ENCODE measurements around the gene OTOP3.
"Not testable (repeated sequence)": the region's sequence is repeated elsewhere in the genome, so short reads cannot be mapped to it uniquely, and the experiment has no call there.

Gene OTOP3

GRCh38 chr17:74979408-74980146, 43.9 kb downstream of the OTOP3 start:
- peaks cover 17% of the 10 kb centered on the region for H3K27me3 ChIP-seq (ENCODE audit: insufficient read depth, low read length)
- peaks cover 10% of the 10 kb centered on the region for H3K4me1 ChIP-seq (ENCODE audit: insufficient read depth, low read length)
- H3K9me3 ChIP-seq (ENCODE audit: insufficient read depth, low read depth, low read length), result no peaks in the 10 kb centered on the region
- 90% methylated on average over 17 of the region's 17 CpGs for WGBS
- H3K27ac ChIP-seq (ENCODE audit: low read depth, low read length), result no peak overlapping the region
- no peak overlapping the region for H3K9ac ChIP-seq (ENCODE audit: low read depth, low read length)
- no peak overlapping the region for H3K4me3 ChIP-seq (ENCODE audit: low read length)
- H3K36me3 ChIP-seq (ENCODE audit: insufficient read depth, low read length), result no peaks in the 10 kb centered on the region

GRCh38 chr17:74981318-74981978, 45.8 kb downstream of the OTOP3 start:
- WGBS, result 79% methylated on average over 16 of the region's 16 CpGs

GRCh38 chr17:74981979-74982662, 46.4 kb downstream of the OTOP3 start:
- 1% methylated on average over 61 of the region's 61 CpGs for WGBS
- peaks cover 14% of the 10 kb centered on the region for H3K4me1 ChIP-seq (ENCODE audit: insufficient read depth, low read length)
- H3K4me3 ChIP-seq (ENCODE audit: low read length), result peak overlapping the region; percentile 80
- no peaks in the 10 kb centered on the region for H3K36me3 ChIP-seq (ENCODE audit: insufficient read depth, low read length)
- no peaks in the 10 kb centered on the region for H3K9me3 ChIP-seq (ENCODE audit: insufficient read depth, low read depth, low read length)
- H3K9ac ChIP-seq (ENCODE audit: low read depth, low read length), result peak overlapping the region; percentile 70
- H3K27ac ChIP-seq (ENCODE audit: low read depth, low read length), result peak overlapping the region; percentile 76
- no peaks in the 10 kb centered on the region for H3K27me3 ChIP-seq (ENCODE audit: insufficient read depth, low read length)

More at GRCh38 chr17:74981318-74981978, 45.8 kb downstream of the OTOP3 start:
- Histone ChIP-seq H3K27ac (ENCODE audit: low read depth, low read length) (peak overlapping the region; percentile 76; the same call in 1 of the 2 replicates), H3K27me3 (ENCODE audit: insufficient read depth, low read length) (no peaks in the 10 kb centered on the region), H3K4me1 (ENCODE audit: insufficient read depth, low read length) (peaks cover 10% of the 10 kb centered on the region), H3K9me3 (ENCODE audit: insufficient read depth, low read depth, low read length) (no peaks in the 10 kb centered on the region), H3K36me3 (ENCODE audit: insufficient read depth, low read length) (no peaks in the 10 kb centered on the region), H3K9ac (ENCODE audit: low read depth, low read length) (peak overlapping the region; percentile 70), H3K4me3 (ENCODE audit: low read length) (peak overlapping the region; percentile 80)

GRCh38 chr17:74982663-74983313, 47.1 kb downstream of the OTOP3 start:
- 28% methylated on average over 14 of the region's 14 CpGs for WGBS
- Histone ChIP-seq H3K4me1 (ENCODE audit: insufficient read depth, low read length) (peaks cover 14% of the 10 kb centered on the region), H3K27ac (ENCODE audit: low read depth, low read length) (peak overlapping the region; percentile 76)

GRCh38 chr17:74986206-74986576, 50.5 kb downstream of the OTOP3 start:
- Histone ChIP-seq H3K4me3 (ENCODE audit: low read length) (no peak overlapping the region), H3K27ac (ENCODE audit: low read depth, low read length) (no peak overlapping the region), H3K9me3 (ENCODE audit: insufficient read depth, low read depth, low read length) (no peaks in the 10 kb centered on the region), H3K9ac (ENCODE audit: low read depth, low read length) (no peak overlapping the region), H3K27me3 (ENCODE audit: insufficient read depth, low read length) (no peaks in the 10 kb centered on the region), H3K36me3 (ENCODE audit: insufficient read depth, low read length) (no peaks in the 10 kb centered on the region), H3K4me1 (ENCODE audit: insufficient read depth, low read length) (peaks cover 18% of the 10 kb centered on the region)
- WGBS, result 80% methylated on average over 1 of the region's 3 CpGs

More at GRCh38 chr17:74982663-74983313, 47.1 kb downstream of the OTOP3 start:
- peak overlapping the region; percentile 70 for H3K9ac ChIP-seq (ENCODE audit: low read depth, low read length)
- H3K4me3 ChIP-seq (ENCODE audit: low read length), result peak overlapping the region; percentile 80
- not testable (repeated sequence) for H3K9me3 ChIP-seq (ENCODE audit: insufficient read depth, low read depth, low read length); H3K27me3 ChIP-seq (ENCODE audit: insufficient read depth, low read length); H3K36me3 ChIP-seq (ENCODE audit: insufficient read depth, low read length)

GRCh38 chr17:74987418-74987908, 51.8 kb downstream of the OTOP3 start, which contains the start of gene CDR2L:
CDR2L (plus strand) TSS chr17:74987632; CDS start chr17:74988044, 412 bp downstream.
- Histone ChIP-seq H3K4me3 (ENCODE audit: low read length) (peak within 1 kb of the TSS; percentile 69), H3K4me1 (ENCODE audit: insufficient read depth, low read length) (peaks cover 12% of the 10 kb centered on the region; the same call in 1 of the 2 replicates), H3K27ac (ENCODE audit: low read depth, low read length) (peak within 1 kb of the TSS; percentile 55; the same call in 1 of the 2 replicates), H3K27me3 (ENCODE audit: insufficient read depth, low read length) (no peaks in the 10 kb centered on the region), H3K36me3 (ENCODE audit: insufficient read depth, low read length) (no peaks in the 10 kb centered on the region), H3K9me3 (ENCODE audit: insufficient read depth, low read depth, low read length) (no peaks in the 10 kb centered on the region), H3K9ac (ENCODE audit: low read depth, low read length) (peak within 1 kb of the TSS; percentile 77)
- under 1% methylated on average over 51 of the region's 51 CpGs for WGBS

GRCh38 chr17:74987909-74988711, 52.4 kb downstream of the OTOP3 start:
- peak overlapping the region; percentile 69 for H3K4me3 ChIP-seq (ENCODE audit: low read length)
- no peaks in the 10 kb centered on the region for H3K27me3 ChIP-seq (ENCODE audit: insufficient read depth, low read length)
- peak overlapping the region; percentile 77 for H3K9ac ChIP-seq (ENCODE audit: low read depth, low read length)
- H3K9me3 ChIP-seq (ENCODE audit: insufficient read depth, low read depth, low read length), result no peaks in the 10 kb centered on the region
- peak overlapping the region; percentile 55; the same call in 1 of the 2 replicates for H3K27ac ChIP-seq (ENCODE audit: low read depth, low read length)
- peaks cover 12% of the 10 kb centered on the region; the same call in 1 of the 2 replicates for H3K4me1 ChIP-seq (ENCODE audit: insufficient read depth, low read length)
- no peaks in the 10 kb centered on the region for H3K36me3 ChIP-seq (ENCODE audit: insufficient read depth, low read length)
- whole genome bisulfite sequencing, result under 1% methylated on average over 76 of the region's 76 CpGs

- H3K27ac ChIP-seq (ENCODE audit: low read depth, low read length), result no peak overlapping the region
Observed at GRCh38 chr17:74990581-74991105, 54.9 kb downstream of the OTOP3 start.

GRCh38 chr17:74992223-74992622, 56.5 kb downstream of the OTOP3 start:
- Histone ChIP-seq H3K4me3 (ENCODE audit: low read length) (no peak overlapping the region), H3K9ac (ENCODE audit: low read depth, low read length) (no peak overlapping the region; the same call in 1 of the 2 replicates), H3K9me3 (ENCODE audit: insufficient read depth, low read depth, low read length) (no peaks in the 10 kb centered on the region), H3K36me3 (ENCODE audit: insufficient read depth, low read length) (no peaks in the 10 kb centered on the region), H3K27ac (ENCODE audit: low read depth, low read length) (no peak overlapping the region), H3K4me1 (ENCODE audit: insufficient read depth, low read length) (peaks cover 5% of the 10 kb centered on the region; the same call in 1 of the 2 replicates), H3K27me3 (ENCODE audit: insufficient read depth, low read length) (no peaks in the 10 kb centered on the region)
- 84% methylated on average over 2 of the region's 2 CpGs for WGBS

More at GRCh38 chr17:74990581-74991105, 54.9 kb downstream of the OTOP3 start:
- Histone ChIP-seq H3K9me3 (ENCODE audit: insufficient read depth, low read depth, low read length) (no peaks in the 10 kb centered on the region), H3K4me3 (ENCODE audit: low read length) (no peak overlapping the region), H3K27me3 (ENCODE audit: insufficient read depth, low read length) (no peaks in the 10 kb centered on the region), H3K36me3 (ENCODE audit: insufficient read depth, low read length) (no peaks in the 10 kb centered on the region), H3K4me1 (ENCODE audit: insufficient read depth, low read length) (peaks cover 9% of the 10 kb centered on the region; the same call in 1 of the 2 replicates), H3K9ac (ENCODE audit: low read depth, low read length) (no peak overlapping the region)
- 94% methylated on average over 10 of the region's 10 CpGs for WGBS

GRCh38 chr17:74994440-74994839, 58.7 kb downstream of the OTOP3 start:
- H3K36me3 ChIP-seq (ENCODE audit: insufficient read depth, low read length), result peaks cover 3% of the 10 kb centered on the region
- H3K9me3 ChIP-seq (ENCODE audit: insufficient read depth, low read depth, low read length), result no peaks in the 10 kb centered on the region
- no peak overlapping the region for H3K4me3 ChIP-seq (ENCODE audit: low read length)
- no peak overlapping the region for H3K27ac ChIP-seq (ENCODE audit: low read depth, low read length)
- H3K4me1 ChIP-seq (ENCODE audit: insufficient read depth, low read length), result no peaks in the 10 kb centered on the region
- no peaks in the 10 kb centered on the region for H3K27me3 ChIP-seq (ENCODE audit: insufficient read depth, low read length)
- no peak overlapping the region for H3K9ac ChIP-seq (ENCODE audit: low read depth, low read length)
- 92% methylated on average over 7 of the region's 7 CpGs for WGBS

Data from HUES64 (cell line).